Measurements from ENCODE around the gene SETD2.

DNA sequence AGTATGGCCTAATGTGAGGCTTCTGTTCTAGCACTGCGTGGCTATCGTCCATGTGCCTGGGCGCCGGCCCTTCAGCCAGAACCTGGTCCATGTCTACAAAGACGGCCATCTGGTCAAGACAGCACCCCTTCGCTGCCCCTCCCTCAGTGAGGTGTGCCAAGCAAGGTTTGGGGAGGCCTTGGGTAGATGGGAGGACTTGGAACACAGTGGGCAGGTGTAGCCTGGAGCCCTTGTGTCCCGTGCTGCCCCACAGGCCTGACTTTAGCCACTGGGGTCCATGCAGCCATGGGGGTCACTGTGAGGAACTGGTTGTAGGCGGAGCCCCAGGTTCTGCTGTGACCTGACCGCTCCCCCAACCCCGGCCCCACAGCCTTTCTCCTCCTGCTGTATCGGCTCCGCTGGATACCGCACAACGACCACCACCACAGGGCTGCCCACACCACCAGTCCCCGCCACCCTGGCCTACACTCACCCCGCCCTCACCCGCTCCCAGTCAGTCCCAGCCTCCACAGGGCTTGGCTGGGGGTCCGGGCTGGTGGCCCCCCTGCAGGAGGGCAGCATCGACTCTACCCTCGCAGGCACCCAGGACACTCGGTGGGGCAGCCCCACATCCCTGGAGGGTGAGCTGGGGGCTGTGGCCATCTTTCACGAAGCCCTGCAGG, 167.9 kb downstream of the SETD2 start:
- TF ChIP-seq EZH2 (IDR thresholded peaks at IDR 0.05; ENCODE audit: low read depth, unreplicated experiment) (no peak), POLR2AphosphoS5 (IDR thresholded peaks at IDR 0.05; ENCODE audit: low read depth) (no peak), EZH2phosphoT487 (IDR thresholded peaks at IDR 0.05; ENCODE audit: unreplicated experiment) (no peak), CREB1 (CRISPR knock-in tag; IDR thresholded peaks at IDR 0.05; ENCODE audit: low read depth) (no peak), ZNF114 (CRISPR knock-in tag; IDR thresholded peaks at IDR 0.05) (no peak)
- TF ChIP-seq, protein P1, sequence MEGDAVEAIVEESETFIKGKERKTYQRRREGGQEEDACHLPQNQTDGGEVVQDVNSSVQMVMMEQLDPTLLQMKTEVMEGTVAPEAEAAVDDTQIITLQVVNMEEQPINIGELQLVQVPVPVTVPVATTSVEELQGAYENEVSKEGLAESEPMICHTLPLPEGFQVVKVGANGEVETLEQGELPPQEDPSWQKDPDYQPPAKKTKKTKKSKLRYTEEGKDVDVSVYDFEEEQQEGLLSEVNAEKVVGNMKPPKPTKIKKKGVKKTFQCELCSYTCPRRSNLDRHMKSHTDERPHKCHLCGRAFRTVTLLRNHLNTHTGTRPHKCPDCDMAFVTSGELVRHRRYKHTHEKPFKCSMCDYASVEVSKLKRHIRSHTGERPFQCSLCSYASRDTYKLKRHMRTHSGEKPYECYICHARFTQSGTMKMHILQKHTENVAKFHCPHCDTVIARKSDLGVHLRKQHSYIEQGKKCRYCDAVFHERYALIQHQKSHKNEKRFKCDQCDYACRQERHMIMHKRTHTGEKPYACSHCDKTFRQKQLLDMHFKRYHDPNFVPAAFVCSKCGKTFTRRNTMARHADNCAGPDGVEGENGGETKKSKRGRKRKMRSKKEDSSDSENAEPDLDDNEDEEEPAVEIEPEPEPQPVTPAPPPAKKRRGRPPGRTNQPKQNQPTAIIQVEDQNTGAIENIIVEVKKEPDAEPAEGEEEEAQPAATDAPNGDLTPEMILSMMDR (conservative IDR thresholded peaks at IDR 0.05; ENCODE audit: low read depth in 2 of 2): no peak
- TF ChIP-seq, protein P2, sequence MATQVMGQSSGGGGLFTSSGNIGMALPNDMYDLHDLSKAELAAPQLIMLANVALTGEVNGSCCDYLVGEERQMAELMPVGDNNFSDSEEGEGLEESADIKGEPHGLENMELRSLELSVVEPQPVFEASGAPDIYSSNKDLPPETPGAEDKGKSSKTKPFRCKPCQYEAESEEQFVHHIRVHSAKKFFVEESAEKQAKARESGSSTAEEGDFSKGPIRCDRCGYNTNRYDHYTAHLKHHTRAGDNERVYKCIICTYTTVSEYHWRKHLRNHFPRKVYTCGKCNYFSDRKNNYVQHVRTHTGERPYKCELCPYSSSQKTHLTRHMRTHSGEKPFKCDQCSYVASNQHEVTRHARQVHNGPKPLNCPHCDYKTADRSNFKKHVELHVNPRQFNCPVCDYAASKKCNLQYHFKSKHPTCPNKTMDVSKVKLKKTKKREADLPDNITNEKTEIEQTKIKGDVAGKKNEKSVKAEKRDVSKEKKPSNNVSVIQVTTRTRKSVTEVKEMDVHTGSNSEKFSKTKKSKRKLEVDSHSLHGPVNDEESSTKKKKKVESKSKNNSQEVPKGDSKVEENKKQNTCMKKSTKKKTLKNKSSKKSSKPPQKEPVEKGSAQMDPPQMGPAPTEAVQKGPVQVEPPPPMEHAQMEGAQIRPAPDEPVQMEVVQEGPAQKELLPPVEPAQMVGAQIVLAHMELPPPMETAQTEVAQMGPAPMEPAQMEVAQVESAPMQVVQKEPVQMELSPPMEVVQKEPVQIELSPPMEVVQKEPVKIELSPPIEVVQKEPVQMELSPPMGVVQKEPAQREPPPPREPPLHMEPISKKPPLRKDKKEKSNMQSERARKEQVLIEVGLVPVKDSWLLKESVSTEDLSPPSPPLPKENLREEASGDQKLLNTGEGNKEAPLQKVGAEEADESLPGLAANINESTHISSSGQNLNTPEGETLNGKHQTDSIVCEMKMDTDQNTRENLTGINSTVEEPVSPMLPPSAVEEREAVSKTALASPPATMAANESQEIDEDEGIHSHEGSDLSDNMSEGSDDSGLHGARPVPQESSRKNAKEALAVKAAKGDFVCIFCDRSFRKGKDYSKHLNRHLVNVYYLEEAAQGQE (IDR thresholded peaks at IDR 0.05; ENCODE audit: unreplicated experiment): no peak

Data from GM23338 (cell line).